Activated CD4-positive, CD25-positive, alpha-beta regulatory T cell treated with anti-CD3 and anti-CD28 coated beads, Interleukin-2, amount 50 U/mL, for 24 hours (primary cell): ENCODE data around the gene UPF1.
"Not testable (repeated sequence)": the region's sequence is repeated elsewhere in the genome, so short reads cannot be mapped to it uniquely, and the experiment has no call there.

Source experiments
- ATAC-seq, 2 donors: fragments of 150-1000 bp; cut with Tn5 transposase; one replicate each; pipeline ENCODE4 v1.10.0; 2021; ENCODE audit warnings: mild to moderate bottlenecking in 1 of 2, moderate library complexity in 1 of 2

The UPF1 gene

GRCh38 chr19:18900700-18901481 lies 69.1 kb downstream of the UPF1 start:
- ATAC-seq, result no peak

GRCh38 chr19:18901491-18901890 lies 69.7 kb downstream of the UPF1 start:
- ATAC-seq, result no peak

DNA sequence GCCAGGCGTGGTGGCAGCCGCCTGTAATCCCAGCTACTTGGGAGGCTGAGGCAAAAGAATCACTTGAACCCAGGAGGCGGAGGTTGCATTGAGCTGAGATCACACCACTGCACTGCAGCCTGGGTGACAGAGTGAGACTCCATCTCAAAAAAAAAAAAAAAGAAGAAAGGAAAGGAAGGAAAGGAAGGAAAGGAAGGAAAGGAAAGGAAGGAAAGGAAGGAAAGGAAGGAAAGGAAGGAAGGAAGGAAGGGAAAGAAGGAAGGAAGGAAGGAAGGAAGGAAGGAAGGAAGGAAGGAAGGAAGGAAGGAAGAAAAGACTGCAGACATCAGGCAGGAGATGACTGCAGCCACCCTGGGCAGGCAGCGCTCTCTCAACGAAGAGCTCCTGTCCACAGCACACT lies 70.8 kb downstream of the UPF1 start:
- not testable (repeated sequence) for ATAC-seq

GRCh38 chr19:18903156-18904037 lies 71.6 kb downstream of the UPF1 start:
- no peak for ATAC-seq

GRCh38 chr19:18904334-18905057 lies 72.7 kb downstream of the UPF1 start:
- ATAC-seq, result no peak

- ATAC-seq, result no peak
These were observed 73.3 kb downstream of the UPF1 start for GRCh38 chr19:18905058-18905456.

DNA sequence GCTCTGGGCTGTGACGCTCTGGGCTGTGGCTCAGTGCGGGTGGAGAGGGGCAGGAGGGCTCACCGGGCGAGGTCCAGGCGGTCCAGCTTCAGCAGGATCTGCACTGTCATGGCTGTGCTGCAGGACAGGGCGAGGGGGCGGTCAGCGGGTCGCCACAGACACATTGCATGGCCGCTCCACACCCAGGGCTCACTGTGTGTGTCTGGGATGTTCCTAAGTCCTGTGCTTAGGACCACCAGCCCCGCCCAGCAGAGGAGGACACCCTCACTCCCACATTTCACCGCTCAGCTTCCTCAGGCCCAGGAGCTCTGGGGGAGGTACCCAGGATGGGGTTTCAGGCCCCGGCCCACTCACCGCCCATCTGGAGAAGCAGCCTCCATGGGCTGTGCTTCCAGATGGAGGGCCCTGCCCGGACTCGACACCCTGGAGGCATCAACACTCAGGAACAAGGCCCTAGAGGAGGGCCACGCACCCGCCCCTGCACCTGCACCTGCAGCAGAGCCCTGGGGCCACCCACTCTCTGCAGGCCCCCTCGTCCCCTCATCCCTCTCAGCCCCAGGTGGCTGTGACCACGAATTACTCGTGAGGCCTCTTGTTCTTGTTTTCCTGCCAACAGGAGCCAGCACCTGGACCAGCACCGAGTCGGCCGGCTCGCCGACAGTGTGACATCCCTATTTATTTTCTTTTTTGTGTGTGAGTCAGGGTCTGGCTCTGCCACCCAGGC lies 73.9 kb downstream of the UPF1 start:
- ATAC-seq, result no peak

DNA sequence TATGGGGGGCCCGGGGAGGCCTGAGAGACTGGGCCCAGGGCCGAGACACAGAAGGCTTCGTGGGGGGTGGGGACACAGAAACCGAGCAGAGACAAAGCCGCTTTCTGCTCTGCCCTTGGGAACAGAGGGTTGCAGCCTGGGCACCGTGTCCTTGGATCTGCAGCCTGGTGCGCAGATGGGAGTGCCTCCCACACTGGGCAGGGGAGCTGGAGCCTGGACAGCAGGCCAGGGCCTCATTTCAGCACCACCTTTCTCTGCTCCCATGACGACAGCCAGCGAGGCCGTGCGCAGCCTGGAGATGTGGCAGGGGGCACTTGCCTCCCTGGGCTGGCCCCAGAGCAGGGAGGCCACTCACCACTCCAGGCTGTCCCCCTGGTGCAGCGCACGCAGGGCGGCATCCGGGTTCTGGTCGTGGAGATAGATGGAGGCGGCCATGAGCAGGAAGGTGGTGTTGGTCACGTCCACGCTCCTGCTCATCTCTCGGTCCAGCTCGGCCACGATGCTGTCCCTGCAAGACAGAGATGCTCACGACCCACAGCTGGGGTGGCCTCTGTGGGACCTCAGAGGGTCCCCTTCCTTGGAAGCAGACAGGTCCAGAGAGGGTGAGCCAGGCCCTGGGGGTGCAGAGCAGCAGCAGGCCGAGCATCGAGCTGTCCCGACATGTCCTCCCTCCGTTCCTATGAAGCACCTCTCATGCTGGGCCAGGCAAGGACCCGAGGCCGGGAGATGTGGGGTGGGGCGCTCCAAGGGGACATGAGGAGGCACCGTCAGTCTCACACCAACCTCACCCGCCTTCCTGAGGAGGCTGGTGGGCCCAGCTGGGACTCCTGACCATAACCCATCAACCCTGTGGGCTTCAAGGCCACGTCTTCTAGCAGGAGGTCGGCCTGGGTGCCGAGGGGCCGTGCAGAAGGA lies 75.1 kb downstream of the UPF1 start:
- ATAC-seq, result no peak

DNA sequence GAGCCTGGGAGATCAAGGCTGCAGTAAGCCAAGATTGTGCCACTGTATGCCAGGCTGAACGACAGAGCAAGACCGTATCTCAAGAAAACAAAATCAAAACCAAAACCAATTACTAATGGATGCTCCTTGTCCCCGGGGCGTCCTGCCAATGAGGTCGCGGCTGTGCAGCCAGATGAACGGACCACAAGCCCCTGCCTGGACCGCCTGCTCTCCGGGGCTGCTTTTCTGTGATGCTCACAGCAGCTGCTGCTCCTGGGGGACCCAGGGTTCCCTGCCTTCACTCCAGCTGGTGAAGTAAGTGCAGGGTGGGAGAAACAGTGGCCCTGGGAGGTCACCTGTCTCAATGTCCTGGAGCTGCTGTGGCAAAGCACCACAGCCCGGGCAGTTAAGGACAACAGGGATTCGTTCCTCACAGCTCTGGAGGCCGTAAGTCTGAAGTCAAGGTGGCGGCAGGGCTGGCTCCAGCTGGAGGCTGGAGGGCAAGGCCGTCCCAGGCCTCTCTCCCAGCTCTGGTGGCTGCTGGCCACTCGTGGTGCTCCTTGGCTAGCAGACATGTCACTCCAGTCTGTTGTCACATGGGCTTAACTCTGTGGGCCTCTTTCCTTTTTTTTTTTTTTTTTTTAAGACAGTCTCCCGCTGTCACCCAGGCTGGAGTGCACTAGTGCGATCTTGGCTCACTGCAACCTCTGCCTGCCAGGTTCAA lies 77.3 kb downstream of the UPF1 start:
- ATAC-seq, result no peak

GRCh38 chr19:18910010-18910409 lies 78.3 kb downstream of the UPF1 start:
- no peak for ATAC-seq

- ATAC-seq, result no peak
These were observed 79.2 kb downstream of the UPF1 start for GRCh38 chr19:18910801-18911436.

DNA sequence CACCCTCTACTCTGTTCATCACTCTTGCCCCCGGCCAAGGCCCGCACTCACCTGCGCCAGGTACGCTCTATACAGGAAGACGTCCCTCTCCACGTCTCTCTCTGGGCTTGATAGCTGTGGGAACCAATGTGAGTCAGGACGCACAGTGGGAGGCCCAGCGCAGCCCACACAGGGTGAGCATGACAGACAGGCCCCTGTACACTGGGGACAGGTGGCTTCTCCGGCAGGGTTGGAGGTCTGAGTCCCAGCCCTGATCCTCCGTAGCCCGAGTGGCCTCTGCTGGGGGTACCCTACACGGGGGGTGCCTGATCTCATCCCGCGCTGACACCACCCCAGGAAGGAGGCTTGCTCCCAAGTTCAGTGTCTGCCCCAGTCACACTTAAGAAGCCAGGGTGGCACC lies 81.2 kb downstream of the UPF1 start:
- no peak for ATAC-seq

- no peak for ATAC-seq
These were observed 81.7 kb downstream of the UPF1 start for GRCh38 chr19:18913466-18913865.

DNA sequence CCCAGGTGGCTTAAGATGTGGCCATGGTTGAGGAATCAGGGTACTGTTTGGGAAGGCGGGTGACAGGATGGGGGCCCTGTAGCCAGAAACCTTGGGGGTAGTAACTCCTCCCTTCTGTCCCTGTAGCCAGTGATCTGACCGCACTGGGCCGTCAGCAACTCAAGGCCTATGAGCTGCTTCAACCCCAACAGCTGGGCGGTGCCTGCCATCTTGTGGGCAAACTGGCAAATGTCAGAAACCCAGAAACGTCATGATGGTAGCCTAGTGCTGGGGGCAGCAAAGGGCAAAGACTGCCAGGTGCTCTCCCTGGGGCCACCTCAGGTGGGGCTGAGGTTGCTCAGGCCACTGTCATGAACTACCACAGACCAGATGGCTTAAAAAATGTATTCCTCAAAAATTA lies 83.9 kb downstream of the UPF1 start:
- no peak for ATAC-seq

DNA sequence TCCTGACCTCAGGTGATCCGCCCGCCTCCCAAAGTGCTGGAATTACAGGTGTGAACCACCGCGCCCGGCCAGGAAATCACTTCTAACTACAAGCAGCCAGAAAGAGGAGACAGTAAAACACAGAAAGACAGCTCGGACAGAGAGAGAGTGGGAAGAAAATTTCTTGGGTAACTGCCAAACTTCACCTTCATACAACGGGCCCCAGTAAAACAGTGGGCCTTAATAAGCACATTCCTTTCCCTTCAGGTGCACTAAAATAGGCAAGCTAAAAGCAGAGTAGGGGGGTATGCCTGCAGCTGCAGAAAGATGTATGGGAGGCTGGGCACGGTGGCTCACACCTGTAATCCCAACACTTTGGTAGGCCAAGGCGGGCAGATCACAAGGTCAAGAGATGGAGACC lies 85.8 kb downstream of the UPF1 start:
- not testable (repeated sequence) for ATAC-seq
